H1 (cell line): ENCODE data around the gene SCYL3.

Experiments used
- BRCA1 ChIP-seq: IDR thresholded peaks from 2 replicates; pipeline ENCODE4 v1.6.1; 2012; ENCODE audit warnings: low read depth, low read length, improper control_type of control experiment
- EP300 ChIP-seq, 2 experiments: IDR thresholded peaks; 1 replicate in 1 of 2; 2 replicates in 1 of 2; pipeline ENCODE4 v1.6.1; 2011 to 2012; ENCODE audit warnings: low read depth in 2 of 2, low read length in 2 of 2, mild to moderate bottlenecking in 2 of 2, borderline replicate concordance in 1 of 2, inconsistent platforms in 1 of 2, moderate library complexity in 1 of 2
- HDAC6 ChIP-seq: IDR thresholded peaks from one replicate; pipeline ENCODE4 v1.7.1; 2012; ENCODE audit warnings: low read depth, mild to moderate bottlenecking, inconsistent platforms, low read length, moderate library complexity
- POLR2AphosphoS5 ChIP-seq: IDR thresholded peaks from 2 replicates; pipeline ENCODE4 v1.6.1; 2011; ENCODE audit warnings: low read depth, low read length
- POU5F1 ChIP-seq: IDR thresholded peaks from 2 replicates; pipeline ENCODE4 v1.6.1; 2011; ENCODE audit warnings: low read depth, mild to moderate bottlenecking, low read length, moderate library complexity
- RXRA ChIP-seq: IDR thresholded peaks from 2 replicates; pipeline ENCODE4 v1.6.1; 2011; ENCODE audit warnings: low read depth, mild to moderate bottlenecking, low read length, moderate library complexity; ENCODE audit not compliant: insufficient read depth
- SP1 ChIP-seq: IDR thresholded peaks from 2 replicates; pipeline ENCODE4 v1.6.1; 2011; ENCODE audit warnings: low read depth, low read length
- TEAD4 ChIP-seq: IDR thresholded peaks from 2 replicates; pipeline ENCODE4 v1.6.1; 2012; ENCODE audit warnings: low read depth, low read length, inconsistent platforms, mixed read lengths
- TF ChIP-seq, protein P1 (sequence below), 3 experiments: IDR thresholded peaks; 1 replicate in 2 of 3; 2 replicates in 1 of 3; pipeline versions ENCODE4 v1.5.1 to v1.6.1; 2011; ENCODE audit warnings: low read length in 3 of 3, mild to moderate bottlenecking in 3 of 3, inconsistent platforms in 2 of 3, low read depth in 1 of 3, moderate library complexity in 1 of 3; ENCODE audit not compliant: insufficient read depth in 1 of 3; ENCODE audit errors: control extremely low read depth in 1 of 3
- TF ChIP-seq, protein P2 (sequence below): IDR thresholded peaks from 2 replicates; pipeline ENCODE4 v1.6.1; 2012; ENCODE audit warnings: inconsistent platforms
- TF ChIP-seq, protein P3 (sequence below): IDR thresholded peaks from 2 replicates; pipeline ENCODE4 v1.6.1; 2011; ENCODE audit warnings: low read depth, mild to moderate bottlenecking, low read length; ENCODE audit not compliant: insufficient read depth
- TF ChIP-seq, protein P4 (sequence below): IDR thresholded peaks from 2 replicates; pipeline ENCODE4 v1.6.1; 2012; ENCODE audit warnings: low read length, inconsistent platforms
- TF ChIP-seq, protein P5 (sequence below): IDR thresholded peaks from 2 replicates; pipeline ENCODE4 v1.6.1; 2012; ENCODE audit warnings: inconsistent platforms

DNA sequence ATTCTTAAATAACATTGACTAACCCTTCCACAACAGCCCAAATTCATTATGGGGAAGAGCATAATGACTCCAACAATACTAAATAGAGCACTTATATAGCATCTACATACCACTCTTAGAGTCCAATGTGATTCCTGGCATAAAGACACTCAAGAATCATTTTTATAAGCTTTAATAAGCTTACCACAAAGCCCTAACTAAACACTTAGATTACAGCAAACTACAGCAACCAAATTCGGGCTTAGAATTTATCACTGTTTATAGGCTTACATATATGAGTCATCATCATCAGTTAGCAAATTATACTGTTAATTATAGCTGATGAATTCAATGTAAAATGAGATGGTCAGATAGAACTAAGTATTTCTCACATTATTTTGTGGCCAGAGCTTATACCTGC is 7.3 kb downstream of the SCYL3 start:
- TF ChIP-seq, protein P1, sequence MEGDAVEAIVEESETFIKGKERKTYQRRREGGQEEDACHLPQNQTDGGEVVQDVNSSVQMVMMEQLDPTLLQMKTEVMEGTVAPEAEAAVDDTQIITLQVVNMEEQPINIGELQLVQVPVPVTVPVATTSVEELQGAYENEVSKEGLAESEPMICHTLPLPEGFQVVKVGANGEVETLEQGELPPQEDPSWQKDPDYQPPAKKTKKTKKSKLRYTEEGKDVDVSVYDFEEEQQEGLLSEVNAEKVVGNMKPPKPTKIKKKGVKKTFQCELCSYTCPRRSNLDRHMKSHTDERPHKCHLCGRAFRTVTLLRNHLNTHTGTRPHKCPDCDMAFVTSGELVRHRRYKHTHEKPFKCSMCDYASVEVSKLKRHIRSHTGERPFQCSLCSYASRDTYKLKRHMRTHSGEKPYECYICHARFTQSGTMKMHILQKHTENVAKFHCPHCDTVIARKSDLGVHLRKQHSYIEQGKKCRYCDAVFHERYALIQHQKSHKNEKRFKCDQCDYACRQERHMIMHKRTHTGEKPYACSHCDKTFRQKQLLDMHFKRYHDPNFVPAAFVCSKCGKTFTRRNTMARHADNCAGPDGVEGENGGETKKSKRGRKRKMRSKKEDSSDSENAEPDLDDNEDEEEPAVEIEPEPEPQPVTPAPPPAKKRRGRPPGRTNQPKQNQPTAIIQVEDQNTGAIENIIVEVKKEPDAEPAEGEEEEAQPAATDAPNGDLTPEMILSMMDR (IDR thresholded peaks at IDR 0.05; ENCODE audit: control extremely low read depth in 1 of 3, insufficient read depth in 1 of 3, low read depth in 1 of 3, low read length in 3 of 3), result no peak
- no peak for TF ChIP-seq TEAD4
- TF ChIP-seq, protein P2, sequence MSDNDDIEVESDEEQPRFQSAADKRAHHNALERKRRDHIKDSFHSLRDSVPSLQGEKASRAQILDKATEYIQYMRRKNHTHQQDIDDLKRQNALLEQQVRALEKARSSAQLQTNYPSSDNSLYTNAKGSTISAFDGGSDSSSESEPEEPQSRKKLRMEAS, result no peak
- TF ChIP-seq, protein P3, sequence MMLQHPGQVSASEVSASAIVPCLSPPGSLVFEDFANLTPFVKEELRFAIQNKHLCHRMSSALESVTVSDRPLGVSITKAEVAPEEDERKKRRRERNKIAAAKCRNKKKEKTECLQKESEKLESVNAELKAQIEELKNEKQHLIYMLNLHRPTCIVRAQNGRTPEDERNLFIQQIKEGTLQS, result no peak
- no peak for TF ChIP-seq EP300 (IDR thresholded peaks at IDR 0.05; ENCODE audit: borderline replicate concordance in 1 of 2, low read depth in 2 of 2, low read length in 2 of 2)
- no peak for TF ChIP-seq BRCA1
- TF ChIP-seq POU5F1, result no peak
- TF ChIP-seq, protein P4, sequence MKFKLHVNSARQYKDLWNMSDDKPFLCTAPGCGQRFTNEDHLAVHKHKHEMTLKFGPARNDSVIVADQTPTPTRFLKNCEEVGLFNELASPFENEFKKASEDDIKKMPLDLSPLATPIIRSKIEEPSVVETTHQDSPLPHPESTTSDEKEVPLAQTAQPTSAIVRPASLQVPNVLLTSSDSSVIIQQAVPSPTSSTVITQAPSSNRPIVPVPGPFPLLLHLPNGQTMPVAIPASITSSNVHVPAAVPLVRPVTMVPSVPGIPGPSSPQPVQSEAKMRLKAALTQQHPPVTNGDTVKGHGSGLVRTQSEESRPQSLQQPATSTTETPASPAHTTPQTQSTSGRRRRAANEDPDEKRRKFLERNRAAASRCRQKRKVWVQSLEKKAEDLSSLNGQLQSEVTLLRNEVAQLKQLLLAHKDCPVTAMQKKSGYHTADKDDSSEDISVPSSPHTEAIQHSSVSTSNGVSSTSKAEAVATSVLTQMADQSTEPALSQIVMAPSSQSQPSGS, result no peak
- no peak for TF ChIP-seq POLR2AphosphoS5
- TF ChIP-seq RXRA, result no peak
- no peak for TF ChIP-seq SP1
- TF ChIP-seq HDAC6, result no peak
- TF ChIP-seq, protein P5, sequence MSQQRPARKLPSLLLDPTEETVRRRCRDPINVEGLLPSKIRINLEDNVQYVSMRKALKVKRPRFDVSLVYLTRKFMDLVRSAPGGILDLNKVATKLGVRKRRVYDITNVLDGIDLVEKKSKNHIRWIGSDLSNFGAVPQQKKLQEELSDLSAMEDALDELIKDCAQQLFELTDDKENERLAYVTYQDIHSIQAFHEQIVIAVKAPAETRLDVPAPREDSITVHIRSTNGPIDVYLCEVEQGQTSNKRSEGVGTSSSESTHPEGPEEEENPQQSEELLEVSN, result no peak
